Right lobe of liver (tissue), 6 donors: ENCODE data around the gene DDX41. TPM values are rescaled to one million over a fixed set of nuclear protein-coding genes. Genes with fewer than 3 reads are reported as not detected.
"Not testable (repeated sequence)": the region's sequence is repeated elsewhere in the genome, so short reads cannot be mapped to it uniquely, and the experiment has no call there.

Source experiments
- ATAC-seq, 4 donors: fragments of 200-7000 bp; cut with Tn5 transposase; one replicate each; pipeline ENCODE4 v1.9.1; 2020; ENCODE audit warnings: mild to moderate bottlenecking in 4 of 4, moderate library complexity in 4 of 4
- DNase-seq, 3 donors: peaks; one replicate each; pipeline ENCODE4 v3.0.0-alpha.2; 2020
- H3K27ac ChIP-seq, 3 donors: fragments of 200-600 bp; one replicate each; pipeline ENCODE4 v1.8.0; 2022
- H3K27me3 ChIP-seq, 2 donors: fragments of 200-600 bp; one replicate each; pipeline ENCODE4 v1.8.0; 2022
- H3K36me3 ChIP-seq, 4 donors: fragments of 200-600 bp; sonication (generic) in 1 of 4; one replicate each; pipeline versions ENCODE4 v1.5.1 to v1.8.0; 2017 to 2022; ENCODE audit warnings: control low read depth in 1 of 4
- H3K4me1 ChIP-seq, 4 donors: fragments of 200-600 bp; sonication (generic) in 1 of 4; one replicate each; pipeline versions ENCODE4 v1.5.1 to v1.8.0; 2017 to 2022; ENCODE audit warnings: control low read depth in 1 of 4
- H3K4me3 ChIP-seq, 3 donors: fragments of 200-600 bp; one replicate each; pipeline ENCODE4 v1.8.0; 2022
- H3K9me3 ChIP-seq, 4 donors: fragments of 200-600 bp; sonication (generic) in 1 of 4; one replicate each; pipeline versions ENCODE4 v1.5.1 to v1.8.0; 2017 to 2022; ENCODE audit warnings: control low read depth in 1 of 4
- CTCF ChIP-seq, 4 donors: fragments of 200-600 bp in 3 of 4; fragments of 450-650 bp in 1 of 4; IDR thresholded peaks; one replicate each; pipeline versions ENCODE4 v1.5.1 to v1.8.0; 2016 to 2022; ENCODE audit warnings: antibody characterized with exemption in 4 of 4, mild to moderate bottlenecking in 2 of 4
- POLR2A ChIP-seq: fragments of 450-650 bp; IDR thresholded peaks from one replicate; pipeline ENCODE4 v1.6.1; 2017; ENCODE audit warnings: antibody characterized with exemption, mild to moderate bottlenecking
- WGBS: methylation state at CpG from one replicate; pipeline ENCODE4 v1.1.6; 2018; ENCODE audit warnings: low coverage, low lambda C conversion rate; ENCODE audit not compliant: insufficient coverage; ENCODE audit errors: missing lambda C conversion rate; 5-methylcytosine and 5-hydroxymethylcytosine counted together
- intact Hi-C, 2 donors: fragments of 100-400 bp; cut with DNase I; formaldehyde crosslinking; loops; one replicate each; pipeline versions ENCODE4 v1.11.2 to v1.14.1; 2022
- total RNA-seq, 6 experiments: library from RNA; depleted of rRNA in 2 of 6; stranded (reverse); fragments of >200 nt in 2 of 6; fragmentation: NEBNext Ultra II Directional in 3 of 6; extraction: Animal tissue kit (Norgen Biotek cat#: 25700) in 3 of 6; gene quantifications; one replicate each; pipeline versions ENCODE4 v1.1.0 to v1.2.4, GENCODE V29; 2016 to 2023
- donor health status: DM: no; HTN: yes; CAD: no.
- donor health status: DM: no; HTN: no; CAD: no.
- donor health status: DM: no; HTN: no; CAD: no.
- donor health status: DM: no; HTN: yes; CAD: no.
- donor health status: DM: no; HTN: yes; CAD: no.

Gene DDX41
- total RNA-seq, 6 experiments from 2014 or later, result 35.1 to 64.8 (median 47.9) TPM

GRCh38 chr5:177536386-177536785 lies 19.6 kb upstream of the DDX41 start:
- H3K27ac ChIP-seq, result no peak overlapping the region
- WGBS, result 100% methylated on average over 4 of the region's 10 CpGs
- no peaks in the 10 kb centered on the region for H3K9me3 ChIP-seq
- H3K4me1 ChIP-seq, result peaks cover 0 to 17% (median 6%) of the 10 kb centered on the region in 4 donors
- H3K27me3 ChIP-seq, result no peaks in the 10 kb centered on the region
- H3K36me3 ChIP-seq, result peaks cover 0 to 43% (median 4%) of the 10 kb centered on the region in 4 donors
- ATAC-seq, result no peak
- DNase-seq, result no peak
- TF ChIP-seq POLR2A (no peak), CTCF (IDR thresholded peaks at IDR 0.05) (no peak)
- no peak overlapping the region for H3K4me3 ChIP-seq
- intact Hi-C loops, result no loop called here

- intact Hi-C loops, result no loop called here
- Histone ChIP-seq H3K4me3 (no peak overlapping the region), H3K27me3 (no peaks in the 10 kb centered on the region), H3K4me1 (peaks cover 0 to 17% (median 6%) of the 10 kb centered on the region in 4 donors), H3K27ac (peak overlapping the region in 2 of 3 donors; percentile 19 to 26), H3K36me3 (peaks cover 0 to 54% (median 6%) of the 10 kb centered on the region in 4 donors), H3K9me3 (no peaks in the 10 kb centered on the region)
- 17% methylated on average over 7 of the region's 7 CpGs for WGBS
- TF ChIP-seq CTCF (IDR thresholded peaks at IDR 0.05), result peak; percentile 4 to 27 (median 8)
- no peak for TF ChIP-seq POLR2A
- DNase-seq, result no peak
- peak; percentile 54 to 70 (median 61) for ATAC-seq
Observed at GRCh38 chr5:177535125-177535524, 18.4 kb upstream of the DDX41 start.

GRCh38 chr5:177534433-177534832 lies 17.7 kb upstream of the DDX41 start:
- H3K4me3 ChIP-seq, H3K27me3 ChIP-seq, intact Hi-C loops, H3K9me3 ChIP-seq: not testable (repeated sequence)
- WGBS, result 23% methylated on average over 4 of the region's 7 CpGs
- H3K27ac ChIP-seq, result peak overlapping the region in 2 of 3 donors; percentile 19 to 26
- DNase-seq (peak in 1 of 3 donors; percentile 62), ATAC-seq (peak; percentile 70 to 76 (median 71))
- peaks cover 0 to 17% (median 6%) of the 10 kb centered on the region in 4 donors for H3K4me1 ChIP-seq
- H3K36me3 ChIP-seq, result peaks cover 0 to 61% (median 6%) of the 10 kb centered on the region in 4 donors

- peaks cover 0 to 17% (median 6%) of the 10 kb centered on the region in 4 donors for H3K4me1 ChIP-seq
- H3K4me3 ChIP-seq, result no peak overlapping the region
- 83% methylated on average over 1 of the region's 27 CpGs for WGBS
- H3K9me3 ChIP-seq, result no peaks in the 10 kb centered on the region
- TF ChIP-seq POLR2A, result no peak
- no peak for TF ChIP-seq CTCF (IDR thresholded peaks at IDR 0.05)
- H3K36me3 ChIP-seq, result peaks cover 0 to 56% (median 16%) of the 10 kb centered on the region in 4 donors
- no peaks in the 10 kb centered on the region for H3K27me3 ChIP-seq
- H3K27ac ChIP-seq, result no peak overlapping the region
- intact Hi-C loops, result no loop called here
- DNase-seq (no peak), ATAC-seq (no peak)
Observed at GRCh38 chr5:177531209-177531940, 14.6 kb upstream of the DDX41 start.

GRCh38 chr5:177530638-177531037 lies 13.9 kb upstream of the DDX41 start:
- intact Hi-C loops, result no loop called here
- Histone ChIP-seq H3K27ac (no peak overlapping the region), H3K9me3 (no peaks in the 10 kb centered on the region), H3K36me3 (peaks cover 0 to 64% (median 14%) of the 10 kb centered on the region in 4 donors), H3K27me3 (no peaks in the 10 kb centered on the region), H3K4me3 (no peak overlapping the region), H3K4me1 (peaks cover 0 to 17% (median 6%) of the 10 kb centered on the region in 4 donors)
- DNase-seq (no peak), ATAC-seq (no peak)
- whole genome bisulfite sequencing, result 74% methylated on average over 2 of the region's 3 CpGs
- TF ChIP-seq CTCF (IDR thresholded peaks at IDR 0.05) (no peak), POLR2A (no peak)
